ENCODE measurements around the gene YOD1.

Gene YOD1

GRCh38 chr1:207024202-207025145 is 26.5 kb downstream of the YOD1 start:
- DNase-seq: no peak

GRCh38 chr1:207022996-207023679 is 27.9 kb downstream of the YOD1 start:
- no peak for DNase-seq

DNA sequence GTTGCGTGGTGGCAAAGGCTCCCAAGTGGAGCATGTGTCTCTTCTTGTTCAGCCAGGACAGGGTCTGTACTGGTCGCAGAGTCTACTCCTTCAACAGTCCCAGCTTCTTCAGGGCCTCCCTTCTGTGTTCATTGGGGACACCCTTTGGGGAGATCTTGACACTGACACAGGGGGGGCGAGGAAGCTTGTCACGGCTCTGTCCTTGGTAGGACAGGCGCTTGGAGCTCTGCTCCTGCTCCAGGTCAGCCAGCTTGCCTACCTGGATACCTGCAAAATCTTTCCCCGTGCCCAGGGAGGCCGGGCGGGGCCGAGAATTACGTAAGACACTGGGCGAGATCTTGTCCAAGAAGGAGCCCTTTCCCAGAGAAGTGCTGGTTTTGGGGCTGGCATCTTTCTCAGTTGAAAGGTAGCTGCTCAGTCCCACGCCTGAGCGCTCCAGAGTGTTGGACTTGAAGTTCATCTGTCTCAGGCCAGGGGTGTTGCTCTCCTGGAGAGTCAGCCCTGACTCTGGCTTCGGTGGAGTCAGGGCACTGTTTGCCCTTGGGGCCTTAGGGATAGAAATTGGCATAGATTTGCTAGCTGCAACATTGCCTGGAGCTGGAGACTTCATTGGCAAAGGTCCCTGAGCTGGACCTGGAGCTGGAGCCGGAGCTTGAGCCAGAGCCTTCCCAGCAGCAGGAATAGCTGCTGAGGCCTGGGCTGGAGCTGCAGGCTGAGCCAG is 29.0 kb downstream of the YOD1 start:
- DNase-seq: no peak

DNA sequence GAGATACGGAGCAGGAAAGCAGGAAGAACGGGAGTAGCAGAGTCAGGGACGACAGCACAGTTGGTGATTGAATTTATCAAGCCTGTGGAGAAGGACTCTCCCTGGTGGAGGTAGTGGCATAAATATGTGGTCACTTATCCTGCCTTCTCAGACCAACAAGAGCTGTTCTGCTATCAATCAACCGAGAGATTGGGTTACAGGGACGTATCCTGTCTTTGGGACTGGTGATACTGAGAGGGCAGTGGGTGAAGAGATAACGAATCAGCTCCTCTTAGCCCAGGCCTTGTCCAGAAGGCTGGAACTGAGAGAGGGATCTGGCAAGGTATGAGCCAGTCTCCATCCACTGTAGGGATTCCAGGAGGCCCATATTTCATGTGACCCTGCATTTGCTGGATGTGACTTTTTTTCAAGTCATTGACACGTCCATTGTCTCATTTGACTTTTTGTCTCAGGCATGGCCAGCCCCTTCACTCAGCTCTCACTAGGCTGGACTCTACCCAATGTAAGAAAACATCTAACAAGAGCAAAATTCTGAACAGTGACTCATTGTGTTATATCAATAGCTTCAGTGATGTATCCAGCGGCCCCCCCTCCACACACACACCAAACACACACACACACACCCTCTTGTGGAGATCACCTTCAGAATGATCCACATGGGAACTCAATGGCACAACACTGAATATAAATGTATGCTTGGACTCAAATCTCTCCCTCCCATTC is 29.7 kb downstream of the YOD1 start:
- no peak for DNase-seq

DNA sequence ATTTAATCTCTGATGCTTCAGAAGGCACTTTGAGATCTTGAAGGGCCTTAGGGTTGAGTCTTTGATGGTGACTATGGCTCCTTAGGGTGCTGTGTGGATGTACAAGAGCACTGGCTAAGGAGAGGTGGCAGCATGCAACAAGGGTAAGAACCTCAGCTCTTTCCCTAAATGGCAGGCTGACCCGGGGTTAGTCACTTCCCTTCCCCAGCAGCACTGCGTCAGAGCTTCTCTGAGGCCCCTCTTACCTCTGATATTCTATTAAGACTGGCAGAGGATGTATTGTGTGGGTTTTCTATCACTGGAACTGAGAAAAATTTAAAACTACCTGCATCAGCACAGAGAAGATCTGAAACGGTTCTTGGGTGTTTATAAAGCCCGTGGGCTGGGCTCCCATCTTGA is 30.3 kb downstream of the YOD1 start:
- DNase-seq: no peak

DNA sequence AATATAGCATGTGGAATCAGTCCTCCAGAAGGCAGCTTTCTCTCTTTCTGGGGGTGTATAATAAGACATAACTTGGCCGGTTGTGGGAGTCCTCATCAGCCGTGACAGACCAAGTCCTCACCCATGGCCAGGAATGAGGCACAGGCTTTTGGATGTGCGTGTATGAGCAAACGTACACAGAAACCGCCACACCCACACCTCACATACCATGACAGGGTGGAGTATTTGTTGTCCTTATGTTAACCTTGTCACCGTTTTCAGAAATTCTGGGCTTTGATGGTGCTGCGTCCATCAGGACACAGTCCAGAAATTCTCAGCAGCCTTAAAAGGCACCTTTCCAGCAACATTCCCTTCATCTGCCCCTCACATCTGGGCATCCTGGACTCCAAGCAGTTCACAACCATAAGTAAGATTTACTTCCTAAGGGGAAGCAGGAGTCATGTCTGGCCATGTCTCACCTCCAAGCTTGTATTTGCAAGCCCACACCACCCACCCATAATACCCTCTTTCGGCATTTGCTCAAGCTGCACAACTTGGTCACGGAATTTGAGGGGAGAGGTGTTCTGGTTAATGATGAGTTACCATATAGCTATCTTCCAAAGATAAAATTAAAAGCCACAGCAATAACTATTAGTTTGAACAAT is 30.8 kb downstream of the YOD1 start:
- DNase-seq: no peak

GRCh38 chr1:207019661-207020060 is 31.3 kb downstream of the YOD1 start:
- no peak for DNase-seq

DNA sequence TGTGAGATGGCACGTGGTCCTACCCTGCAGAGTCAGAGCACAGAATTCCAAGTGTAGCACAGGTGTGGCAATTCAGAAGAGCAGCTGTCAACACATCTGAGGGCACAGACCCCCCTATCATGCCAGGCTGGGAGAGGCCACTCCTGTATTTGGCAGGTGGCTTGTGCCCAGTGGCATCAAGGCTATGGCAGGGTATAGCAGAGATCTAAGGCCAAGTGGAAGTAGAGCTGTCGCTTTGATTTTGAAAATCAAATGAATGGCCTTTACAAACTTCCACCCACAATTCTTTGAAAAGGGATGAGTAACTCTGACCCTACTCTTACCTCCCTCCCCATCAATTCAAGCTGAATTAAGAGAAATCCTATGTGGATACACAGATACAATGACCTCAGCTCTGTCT is 31.8 kb downstream of the YOD1 start:
- no peak for DNase-seq

- no peak for DNase-seq
These were observed 32.3 kb downstream of the YOD1 start for GRCh38 chr1:207018707-207019106.

- DNase-seq: no peak
These were observed 33.1 kb downstream of the YOD1 start for GRCh38 chr1:207017615-207018559.

GRCh38 chr1:207015791-207016190 is 35.2 kb downstream of the YOD1 start:
- no peak for DNase-seq

GRCh38 chr1:207014728-207015127 is 36.3 kb downstream of the YOD1 start:
- no peak for DNase-seq

GRCh38 chr1:207013321-207014085 is 37.5 kb downstream of the YOD1 start:
- DNase-seq: no peak

DNA sequence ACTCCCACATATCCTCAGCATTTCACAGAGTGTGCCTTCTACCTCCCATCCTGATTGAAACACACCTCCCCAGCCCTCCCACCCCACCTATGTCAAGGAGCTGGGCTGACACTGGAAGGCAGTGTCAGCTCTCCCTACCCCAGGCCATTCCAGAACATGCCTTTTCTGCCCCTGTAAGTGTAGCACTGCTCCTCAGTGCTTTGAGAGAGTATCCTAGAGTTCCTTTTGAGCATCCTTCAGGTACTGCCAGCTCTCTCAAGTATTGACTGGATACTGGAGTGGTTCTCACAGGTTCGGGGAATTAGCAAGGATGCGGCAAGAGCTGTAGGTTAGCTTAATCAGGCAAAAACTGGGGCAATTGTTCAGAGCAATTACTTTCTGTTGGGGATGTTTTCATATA is 40.3 kb downstream of the YOD1 start:
- no peak for DNase-seq

DNA sequence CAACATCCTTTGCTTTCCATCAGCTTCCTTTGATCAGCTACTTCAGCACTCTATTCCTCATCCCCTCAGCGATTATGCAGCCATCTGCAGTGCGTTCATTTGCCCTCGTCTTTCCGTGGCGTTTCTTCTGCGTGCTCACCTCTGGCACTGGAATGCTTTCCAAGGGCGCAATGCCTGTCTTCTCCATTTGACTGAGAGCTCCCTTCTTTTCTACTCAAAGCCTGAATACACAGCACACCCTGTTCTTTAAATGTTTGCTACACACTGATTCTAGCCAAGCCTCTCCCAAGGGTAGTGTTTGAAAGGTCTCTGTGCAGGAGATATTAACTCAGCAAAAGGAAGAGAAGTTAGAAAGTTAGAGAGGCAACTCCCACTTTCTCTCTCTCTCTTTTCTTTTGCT is 41.1 kb downstream of the YOD1 start:
- no peak for DNase-seq

- DNase-seq: no peak
These were observed 41.7 kb downstream of the YOD1 start for GRCh38 chr1:207009182-207009850.

- DNase-seq: no peak
These were observed 43.5 kb downstream of the YOD1 start for GRCh38 chr1:207007352-207008033.

DNA sequence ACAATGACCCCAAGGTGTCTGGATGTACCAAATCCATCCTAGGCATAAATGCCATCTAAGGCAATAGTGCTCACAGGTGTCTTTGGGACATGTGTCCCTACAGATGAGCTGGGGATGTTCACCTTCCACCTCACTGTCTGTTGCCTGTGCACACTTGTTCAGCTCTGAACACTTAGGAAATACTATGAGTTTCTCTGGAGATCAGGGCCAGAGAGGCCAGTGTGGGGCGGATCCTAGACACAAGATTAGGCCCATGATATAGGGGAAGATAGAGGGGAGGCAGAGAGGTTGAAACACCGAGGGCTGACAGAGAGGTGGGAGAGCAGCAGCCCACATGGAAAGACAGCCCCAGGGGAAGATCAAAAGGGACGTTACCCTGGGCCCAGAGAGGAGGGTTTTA is 44.1 kb downstream of the YOD1 start:
- no peak for DNase-seq

DNA sequence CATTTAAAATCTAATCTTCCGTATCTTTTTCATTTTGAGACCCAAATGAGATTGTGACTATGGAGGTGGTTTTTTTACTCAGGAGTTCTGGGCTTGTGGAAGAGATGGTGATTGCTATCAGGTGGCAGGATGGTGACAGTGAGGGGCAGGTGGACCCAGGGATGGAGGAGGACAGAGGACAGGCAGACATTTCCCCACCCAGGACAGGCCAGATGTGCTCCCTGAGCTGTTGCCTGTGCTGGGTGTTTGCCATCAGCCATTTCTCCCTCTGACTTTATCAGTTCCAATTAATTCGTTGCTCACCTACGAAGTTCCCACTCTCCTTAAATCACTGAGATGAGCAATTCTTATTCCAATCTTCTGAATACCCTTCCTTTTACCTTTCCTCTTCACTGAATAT is 44.9 kb downstream of the YOD1 start:
- no peak for DNase-seq

All from NCI-H2171 treated with DMSO at 0.1 percent for 48 hours (cell line).